ENCODE data around the gene CMAS.

CMAS gene

DNA sequence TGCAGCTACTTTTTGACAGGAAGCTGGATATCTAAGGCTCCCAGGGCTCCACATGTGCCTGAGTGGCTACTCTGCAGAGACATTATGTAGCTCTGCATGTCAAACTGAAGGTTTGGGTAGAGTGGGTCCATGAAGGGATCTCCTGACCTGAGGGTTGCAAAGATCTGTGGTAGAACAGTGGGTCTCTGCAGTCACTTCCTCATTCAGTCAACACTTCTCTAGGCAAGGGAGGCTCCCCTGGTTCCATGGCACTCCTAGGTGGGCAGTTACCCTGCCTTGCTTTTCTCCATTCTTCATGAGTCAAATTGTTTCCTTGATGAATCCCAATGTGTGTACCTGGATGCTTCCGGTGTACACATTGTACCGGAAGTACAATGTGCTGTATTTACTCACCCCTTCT lies 57.4 kb downstream of the CMAS start:
- no peak overlapping the region for H3K27ac ChIP-seq (ENCODE audit: low read length)
- H3K79me2 ChIP-seq (ENCODE audit: low read length): no peaks in the 10 kb centered on the region
- no peaks in the 10 kb centered on the region for H3K9me3 ChIP-seq (replicated peaks; ENCODE audit: insufficient read depth, low read length)
- no peak overlapping the region for H3K9ac ChIP-seq (ENCODE audit: low read length)
- H3K9me2 ChIP-seq (replicated peaks; ENCODE audit: insufficient read depth, low read length): no peaks in the 10 kb centered on the region
- H3K36me3 ChIP-seq (replicated peaks; ENCODE audit: insufficient read depth, low read length): no peaks in the 10 kb centered on the region
- H3K4me3 ChIP-seq (ENCODE audit: low read length): no peak overlapping the region
- H4K20me1 ChIP-seq (ENCODE audit: insufficient read depth, low read length): no peaks in the 10 kb centered on the region
- no peak for DNase-seq
- H3K27me3 ChIP-seq (replicated peaks; ENCODE audit: insufficient read depth, low read length): no peaks in the 10 kb centered on the region
- TF ChIP-seq, protein P1, sequence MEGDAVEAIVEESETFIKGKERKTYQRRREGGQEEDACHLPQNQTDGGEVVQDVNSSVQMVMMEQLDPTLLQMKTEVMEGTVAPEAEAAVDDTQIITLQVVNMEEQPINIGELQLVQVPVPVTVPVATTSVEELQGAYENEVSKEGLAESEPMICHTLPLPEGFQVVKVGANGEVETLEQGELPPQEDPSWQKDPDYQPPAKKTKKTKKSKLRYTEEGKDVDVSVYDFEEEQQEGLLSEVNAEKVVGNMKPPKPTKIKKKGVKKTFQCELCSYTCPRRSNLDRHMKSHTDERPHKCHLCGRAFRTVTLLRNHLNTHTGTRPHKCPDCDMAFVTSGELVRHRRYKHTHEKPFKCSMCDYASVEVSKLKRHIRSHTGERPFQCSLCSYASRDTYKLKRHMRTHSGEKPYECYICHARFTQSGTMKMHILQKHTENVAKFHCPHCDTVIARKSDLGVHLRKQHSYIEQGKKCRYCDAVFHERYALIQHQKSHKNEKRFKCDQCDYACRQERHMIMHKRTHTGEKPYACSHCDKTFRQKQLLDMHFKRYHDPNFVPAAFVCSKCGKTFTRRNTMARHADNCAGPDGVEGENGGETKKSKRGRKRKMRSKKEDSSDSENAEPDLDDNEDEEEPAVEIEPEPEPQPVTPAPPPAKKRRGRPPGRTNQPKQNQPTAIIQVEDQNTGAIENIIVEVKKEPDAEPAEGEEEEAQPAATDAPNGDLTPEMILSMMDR (IDR thresholded peaks at IDR 0.05; ENCODE audit: low read length): no peak
- TF ChIP-seq EZH2 (optimal IDR thresholded peaks at IDR 0.05; ENCODE audit: low read depth, low read length) (no peak), EZH2phosphoT487 (IDR thresholded peaks at IDR 0.05; ENCODE audit: low read length) (no peak)
- H3K4me1 ChIP-seq (ENCODE audit: low read length): no peaks in the 10 kb centered on the region
- H3K4me2 ChIP-seq (ENCODE audit: low read depth, low read length): no peak overlapping the region
- H2AFZ ChIP-seq (ENCODE audit: low read length): no peak overlapping the region
- H3F3A ChIP-seq (ENCODE audit: insufficient read depth, low read length): no peaks in the 10 kb centered on the region

DNA sequence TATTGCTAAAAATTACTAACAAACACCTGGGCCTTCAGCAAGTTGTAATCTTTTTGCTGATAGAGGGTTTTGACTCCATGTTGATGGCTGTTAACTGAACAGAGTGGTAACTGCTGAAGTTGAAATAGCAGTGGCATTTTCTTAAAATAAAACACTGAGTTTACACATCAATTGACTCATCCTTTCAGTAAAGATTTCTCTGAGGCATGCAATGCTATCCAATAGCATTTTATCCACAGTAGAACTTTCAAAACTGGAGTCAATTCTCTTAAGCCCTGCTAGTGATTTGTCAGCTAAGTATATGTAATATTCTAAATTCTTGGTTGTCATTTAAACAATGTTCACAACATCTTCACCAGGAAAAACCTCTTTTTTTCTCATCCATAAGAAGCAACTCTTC lies 59.5 kb downstream of the CMAS start:
- Histone ChIP-seq H4K20me1 (ENCODE audit: insufficient read depth, low read length) (no peaks in the 10 kb centered on the region), H3K4me3 (ENCODE audit: low read length) (no peak overlapping the region), H2AFZ (ENCODE audit: low read length) (no peak overlapping the region), H3K79me2 (ENCODE audit: low read length) (no peaks in the 10 kb centered on the region), H3F3A (ENCODE audit: insufficient read depth, low read length) (no peaks in the 10 kb centered on the region), H3K27ac (ENCODE audit: low read length) (no peak overlapping the region), H3K9me3 (replicated peaks; ENCODE audit: insufficient read depth, low read length) (no peaks in the 10 kb centered on the region), H3K4me1 (ENCODE audit: low read length) (no peaks in the 10 kb centered on the region), H3K9me2 (replicated peaks; ENCODE audit: insufficient read depth, low read length) (no peaks in the 10 kb centered on the region), H3K36me3 (replicated peaks; ENCODE audit: insufficient read depth, low read length) (no peaks in the 10 kb centered on the region), H3K4me2 (ENCODE audit: low read depth, low read length) (no peak overlapping the region), H3K9ac (ENCODE audit: low read length) (no peak overlapping the region), H3K27me3 (replicated peaks; ENCODE audit: insufficient read depth, low read length) (no peaks in the 10 kb centered on the region)
- TF ChIP-seq, protein P1 (IDR thresholded peaks at IDR 0.05; ENCODE audit: low read length): no peak
- TF ChIP-seq EZH2 (optimal IDR thresholded peaks at IDR 0.05; ENCODE audit: low read depth, low read length): no peak
- no peak for TF ChIP-seq EZH2phosphoT487 (IDR thresholded peaks at IDR 0.05; ENCODE audit: low read length)
- no peak for DNase-seq

DNA sequence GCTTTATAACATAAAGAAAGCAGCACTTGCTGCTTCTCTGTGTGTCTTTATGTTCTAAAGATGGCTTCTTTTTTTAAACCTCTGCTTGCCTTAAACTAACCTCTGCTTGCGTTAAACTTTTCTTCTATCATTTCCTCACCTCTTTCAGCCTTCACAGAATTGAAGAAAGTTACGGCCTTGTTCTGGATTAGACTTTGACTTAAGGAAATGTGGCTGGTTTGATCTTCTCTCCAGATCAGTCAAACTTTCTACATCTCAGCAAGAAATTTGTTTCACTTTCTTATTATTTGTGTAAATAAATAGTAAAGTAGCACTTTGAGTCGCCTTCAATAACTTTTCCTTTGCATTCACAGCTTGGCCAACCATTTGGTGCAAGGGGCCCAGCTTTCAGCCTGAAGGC lies 64.2 kb downstream of the CMAS start:
- Histone ChIP-seq H3K79me2 (ENCODE audit: low read length) (no peaks in the 10 kb centered on the region), H2AFZ (ENCODE audit: low read length) (no peak overlapping the region), H3K9me2 (replicated peaks; ENCODE audit: insufficient read depth, low read length) (no peaks in the 10 kb centered on the region), H3K9me3 (replicated peaks; ENCODE audit: insufficient read depth, low read length) (no peaks in the 10 kb centered on the region), H3K27me3 (replicated peaks; ENCODE audit: insufficient read depth, low read length) (no peaks in the 10 kb centered on the region), H4K20me1 (ENCODE audit: insufficient read depth, low read length) (no peaks in the 10 kb centered on the region), H3K4me2 (ENCODE audit: low read depth, low read length) (no peak overlapping the region), H3K9ac (ENCODE audit: low read length) (no peak overlapping the region), H3F3A (ENCODE audit: insufficient read depth, low read length) (no peaks in the 10 kb centered on the region), H3K27ac (ENCODE audit: low read length) (no peak overlapping the region), H3K4me3 (ENCODE audit: low read length) (no peak overlapping the region), H3K4me1 (ENCODE audit: low read length) (no peaks in the 10 kb centered on the region), H3K36me3 (replicated peaks; ENCODE audit: insufficient read depth, low read length) (no peaks in the 10 kb centered on the region)
- TF ChIP-seq, protein P1 (IDR thresholded peaks at IDR 0.05; ENCODE audit: low read length): no peak
- TF ChIP-seq EZH2phosphoT487 (IDR thresholded peaks at IDR 0.05; ENCODE audit: low read length) (no peak), EZH2 (optimal IDR thresholded peaks at IDR 0.05; ENCODE audit: low read depth, low read length) (no peak)
- DNase-seq: no peak
